B cell (primary cell): Measurements from ENCODE around the gene KATNA1.

Experiments used
- CTCF ChIP-seq: fragments of 200-600 bp; IDR thresholded peaks from one replicate; pipeline ENCODE4 v1.8.0; 2022; ENCODE audit warnings: antibody characterized with exemption, mild to moderate bottlenecking
- EZH2 ChIP-seq: IDR thresholded peaks from 2 replicates; pipeline ENCODE4 v1.6.1; 2012; ENCODE audit warnings: borderline replicate concordance, low read depth, mild to moderate bottlenecking, moderate library complexity, low read length; ENCODE audit not compliant: insufficient read depth, poor library complexity, severe bottlenecking

DNA sequence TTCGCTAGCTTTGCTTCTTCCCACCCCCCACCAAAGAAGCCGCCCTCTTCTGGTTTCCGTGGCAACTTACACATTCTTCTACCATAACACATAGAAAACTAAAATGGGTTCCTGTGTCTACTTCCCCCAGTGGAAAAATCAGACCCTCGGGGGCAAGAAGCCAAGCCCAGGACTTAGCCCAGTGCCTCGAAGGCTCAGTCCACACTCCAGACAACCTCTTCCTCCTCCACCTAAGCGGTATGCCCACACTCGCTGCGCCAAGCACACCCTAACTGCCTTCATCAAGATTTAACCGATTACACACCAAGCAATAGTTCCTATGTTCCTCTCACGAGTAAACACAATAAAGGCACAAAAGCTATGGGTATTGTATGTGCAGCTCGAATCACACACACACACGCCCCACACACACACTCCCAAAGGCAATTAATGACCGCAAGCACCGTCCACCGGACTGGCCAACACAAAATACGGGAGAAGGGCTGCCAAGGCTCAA lies 103.2 kb downstream of the KATNA1 start:
- TF ChIP-seq CTCF (no peak), EZH2 (no peak)
